ENCODE results near the gene RGN. TPM values are rescaled to one million over a fixed set of nuclear protein-coding genes. Genes with fewer than 3 reads are reported as not detected.
"Not testable (repeated sequence)": the region's sequence is repeated elsewhere in the genome, so short reads cannot be mapped to it uniquely, and the experiment has no call there.

The RGN gene
- total and polyA plus RNA-seq, 2 donors (not counting 3 experiments of a cell fraction or from before 2014, with no cell fraction given), result 0.58 to 0.73 TPM

DNA sequence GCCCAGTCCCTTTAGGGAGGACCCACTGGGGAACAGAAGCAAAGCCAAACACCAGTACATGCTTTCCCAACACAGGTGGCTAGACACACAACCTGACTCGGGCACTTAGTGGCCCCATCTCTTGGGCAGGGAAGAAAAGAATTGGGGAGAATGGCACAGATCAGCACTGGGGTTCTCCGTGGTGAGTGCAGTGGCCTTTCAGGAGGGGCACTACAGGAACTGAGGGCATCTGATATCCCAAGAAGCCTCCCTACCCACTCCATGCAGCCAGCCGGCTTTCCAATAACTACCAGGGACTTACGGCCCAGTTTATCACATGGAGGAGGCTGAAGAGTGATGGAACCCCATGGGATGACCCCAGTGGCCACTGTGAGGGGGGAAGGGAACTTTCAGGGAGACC is 23.0 kb downstream of the RGN start:
- CTCF ChIA-PET, result no interaction called here
- no peaks in the 10 kb centered on the region for H3K9me1 ChIP-seq (replicated peaks; ENCODE audit: control insufficient read depth, extremely low read depth, insufficient read depth, low read length)
- no peak for DNase-seq (ENCODE audit: low read depth, low spot score)
- dilution Hi-C loops (cut with MboI; ENCODE audit: extremely low pct_ligation_motif_present, low sequenced_read_pairs), result no loop called here
- H2AFZ ChIP-seq (ENCODE audit: low read depth, low read length), result no peak overlapping the region
- no peaks in the 10 kb centered on the region for H4K20me1 ChIP-seq (replicated peaks; ENCODE audit: control insufficient read depth, extremely low read depth, insufficient read depth, low read length)
- H3K27ac ChIP-seq (ENCODE audit: insufficient read depth, low read depth, low read length), result no peak overlapping the region
- H3K4me1 ChIP-seq (ENCODE audit: control insufficient read depth, extremely low read depth, insufficient read depth, low read length), result no peaks in the 10 kb centered on the region
- BruUV-seq (replicated peaks), result no TSS peak
- H3K9me3 ChIP-seq (replicated peaks; ENCODE audit: control insufficient read depth, insufficient read depth, low read length), result no peaks in the 10 kb centered on the region
- no peak overlapping the region for H3K9ac ChIP-seq (replicated peaks; ENCODE audit: extremely low read depth, insufficient read depth, low read length)
- H3K4me3 ChIP-seq (replicated peaks in 1 of 3; ENCODE audit: insufficient read depth in 1 of 3, low read depth in 1 of 3, low read length in 3 of 3), result no peak overlapping the region
- H3K36me3 ChIP-seq (ENCODE audit: control insufficient read depth in 2 of 2, extremely low read depth in 1 of 2, insufficient read depth in 2 of 2, low read length in 2 of 2), result no peaks in the 10 kb centered on the region
- POLR2A ChIA-PET, result no interaction called here
- no peaks in the 10 kb centered on the region for H3K79me2 ChIP-seq (ENCODE audit: control insufficient read depth, insufficient read depth, low read length)
- H3K4me2 ChIP-seq (ENCODE audit: insufficient read depth, low read length), result no peak overlapping the region
- TF ChIP-seq, protein P1, sequence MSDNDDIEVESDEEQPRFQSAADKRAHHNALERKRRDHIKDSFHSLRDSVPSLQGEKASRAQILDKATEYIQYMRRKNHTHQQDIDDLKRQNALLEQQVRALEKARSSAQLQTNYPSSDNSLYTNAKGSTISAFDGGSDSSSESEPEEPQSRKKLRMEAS (IDR thresholded peaks at IDR 0.05; ENCODE audit: insufficient read depth, insufficient read length), result no peak
- TF ChIP-seq POLR2A (IDR thresholded peaks at IDR 0.05; ENCODE audit: low read depth, low read length) (no peak), MYC (IDR thresholded peaks at IDR 0.05; ENCODE audit: low read depth, low read length) (no peak), GATA2 (IDR thresholded peaks at IDR 0.05; ENCODE audit: insufficient read depth, insufficient read length, low read depth, low read length) (no peak), JUN (IDR thresholded peaks at IDR 0.05; ENCODE audit: borderline replicate concordance, insufficient read depth, insufficient read length, low read depth) (no peak), FOS (IDR thresholded peaks at IDR 0.05; ENCODE audit: borderline replicate concordance, insufficient read depth, low read length) (no peak), POLR2AphosphoS5 (IDR thresholded peaks at IDR 0.05; ENCODE audit: insufficient read depth, low read depth, low read length) (no peak), EZH2 (IDR thresholded peaks at IDR 0.05; ENCODE audit: borderline replicate concordance, low read depth, low read length, severe bottlenecking) (no peak)
- TF ChIP-seq, protein P2, sequence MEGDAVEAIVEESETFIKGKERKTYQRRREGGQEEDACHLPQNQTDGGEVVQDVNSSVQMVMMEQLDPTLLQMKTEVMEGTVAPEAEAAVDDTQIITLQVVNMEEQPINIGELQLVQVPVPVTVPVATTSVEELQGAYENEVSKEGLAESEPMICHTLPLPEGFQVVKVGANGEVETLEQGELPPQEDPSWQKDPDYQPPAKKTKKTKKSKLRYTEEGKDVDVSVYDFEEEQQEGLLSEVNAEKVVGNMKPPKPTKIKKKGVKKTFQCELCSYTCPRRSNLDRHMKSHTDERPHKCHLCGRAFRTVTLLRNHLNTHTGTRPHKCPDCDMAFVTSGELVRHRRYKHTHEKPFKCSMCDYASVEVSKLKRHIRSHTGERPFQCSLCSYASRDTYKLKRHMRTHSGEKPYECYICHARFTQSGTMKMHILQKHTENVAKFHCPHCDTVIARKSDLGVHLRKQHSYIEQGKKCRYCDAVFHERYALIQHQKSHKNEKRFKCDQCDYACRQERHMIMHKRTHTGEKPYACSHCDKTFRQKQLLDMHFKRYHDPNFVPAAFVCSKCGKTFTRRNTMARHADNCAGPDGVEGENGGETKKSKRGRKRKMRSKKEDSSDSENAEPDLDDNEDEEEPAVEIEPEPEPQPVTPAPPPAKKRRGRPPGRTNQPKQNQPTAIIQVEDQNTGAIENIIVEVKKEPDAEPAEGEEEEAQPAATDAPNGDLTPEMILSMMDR (IDR thresholded peaks at IDR 0.05; ENCODE audit: extremely low read depth in 1 of 2, insufficient read depth in 1 of 2, low read depth in 1 of 2, low read length in 2 of 2), result no peak
- intact Hi-C loops (cut with micrococcal nuclease), result no loop called here
- FAIRE-seq, result no peak
- H3K27me3 ChIP-seq (ENCODE audit: control insufficient read depth in 2 of 2, insufficient read depth in 2 of 2, low read length in 2 of 2), result no peaks in the 10 kb centered on the region

DNA sequence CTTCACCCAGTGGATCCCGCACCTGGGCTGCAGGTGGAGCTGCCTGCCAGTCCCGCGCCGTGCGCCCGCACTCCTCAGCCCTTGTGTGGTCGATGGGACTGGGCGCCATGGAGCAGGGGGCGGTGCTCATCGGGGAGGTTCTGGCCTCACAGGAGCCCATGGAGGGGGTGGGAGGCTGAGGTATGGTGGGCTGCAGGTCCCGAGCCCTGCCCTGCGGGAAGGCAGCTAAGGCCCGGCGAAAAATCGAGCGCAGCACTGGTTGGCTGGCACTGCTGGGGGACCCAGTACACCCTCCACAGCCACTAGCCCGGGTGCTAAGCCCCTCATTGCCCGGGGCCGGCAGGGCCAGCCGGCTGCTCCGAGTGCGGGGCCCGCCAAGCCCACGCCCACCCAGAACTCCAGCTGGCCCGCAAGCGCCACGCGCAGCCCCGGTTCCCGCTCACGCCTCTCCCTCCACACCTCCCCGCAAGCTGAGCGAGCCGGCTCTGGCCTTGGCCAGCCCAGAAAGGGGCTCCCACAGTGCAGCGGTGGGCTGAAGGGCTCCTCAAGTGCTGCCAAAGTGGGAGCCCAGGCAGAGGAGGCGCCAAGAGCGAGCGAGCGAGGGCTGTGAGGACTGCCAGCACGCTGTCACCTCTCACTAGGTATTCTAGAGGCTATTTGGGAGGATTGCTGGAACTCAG is 32.8 kb downstream of the RGN start:
- BruUV-seq (replicated peaks); H2AFZ ChIP-seq (ENCODE audit: low read depth, low read length); FAIRE-seq; POLR2A ChIA-PET; H3K79me2 ChIP-seq (ENCODE audit: control insufficient read depth, insufficient read depth, low read length); H3K9ac ChIP-seq (replicated peaks; ENCODE audit: extremely low read depth, insufficient read depth, low read length); H3K4me1 ChIP-seq (ENCODE audit: control insufficient read depth, extremely low read depth, insufficient read depth, low read length); H3K4me2 ChIP-seq (ENCODE audit: insufficient read depth, low read length); H3K36me3 ChIP-seq (ENCODE audit: control insufficient read depth in 2 of 2, extremely low read depth in 1 of 2, insufficient read depth in 2 of 2, low read length in 2 of 2); H3K4me3 ChIP-seq (replicated peaks in 1 of 3; ENCODE audit: insufficient read depth in 1 of 3, low read depth in 1 of 3, low read length in 3 of 3); H3K9me1 ChIP-seq (replicated peaks; ENCODE audit: control insufficient read depth, extremely low read depth, insufficient read depth, low read length); H3K27me3 ChIP-seq (ENCODE audit: control insufficient read depth in 2 of 2, insufficient read depth in 2 of 2, low read length in 2 of 2); H3K27ac ChIP-seq (ENCODE audit: insufficient read depth, low read depth, low read length); intact Hi-C loops (cut with micrococcal nuclease); DNase-seq (ENCODE audit: low read depth, low spot score); H4K20me1 ChIP-seq (replicated peaks; ENCODE audit: control insufficient read depth, extremely low read depth, insufficient read depth, low read length); CTCF ChIA-PET; dilution Hi-C loops (cut with MboI; ENCODE audit: extremely low pct_ligation_motif_present, low sequenced_read_pairs); H3K9me3 ChIP-seq (replicated peaks; ENCODE audit: control insufficient read depth, insufficient read depth, low read length): not testable (repeated sequence)
